OCI-LY1 (cell line): Measurements from ENCODE around the gene WSCD2.

Experiments
- H2AFZ ChIP-seq: fragments of 200-600 bp; sonication (generic), shearing (Covaris generic); 2 replicates; pipeline ENCODE4 v1.6.0; 2014; ENCODE audit warnings: antibody characterized with exemption, mild to moderate bottlenecking, low read length
- H3F3A ChIP-seq: fragments of 200-600 bp; sonication (generic), shearing (Covaris generic); 2 replicates; pipeline ENCODE4 v1.6.0; 2014; ENCODE audit warnings: mild to moderate bottlenecking, antibody characterized with exemption, low read length, moderate library complexity; ENCODE audit not compliant: insufficient read depth
- H3K27ac ChIP-seq: fragments of 200-600 bp; sonication (generic); 2 replicates; pipeline ENCODE4 v1.5.1; 2014; ENCODE audit warnings: low read length, mixed run types, mild to moderate bottlenecking, low read depth; ENCODE audit not compliant: poor library complexity, severe bottlenecking
- H3K27me3 ChIP-seq: fragments of 200-600 bp; sonication (generic); 2 replicates; pipeline ENCODE4 v1.6.0; 2014; ENCODE audit warnings: antibody characterized with exemption, mild to moderate bottlenecking, low read length, moderate library complexity; ENCODE audit not compliant: insufficient read depth
- H3K36me3 ChIP-seq: fragments of 200-600 bp; sonication (generic); 2 replicates; pipeline ENCODE4 v1.6.1; 2014; ENCODE audit warnings: mild to moderate bottlenecking, antibody characterized with exemption, low read length, moderate library complexity, mixed read lengths; ENCODE audit not compliant: insufficient read depth
- H3K4me1 ChIP-seq: fragments of 200-600 bp; sonication (generic); 2 replicates; pipeline ENCODE4 v1.5.1; 2014; ENCODE audit warnings: mild to moderate bottlenecking, low read length, moderate library complexity; ENCODE audit not compliant: insufficient read depth, severe bottlenecking
- H3K4me2 ChIP-seq: fragments of 200-600 bp; sonication (generic), shearing (Covaris generic); 2 replicates; pipeline ENCODE4 v1.6.1; 2014; ENCODE audit warnings: low read length
- H3K4me3 ChIP-seq: fragments of 200-600 bp; sonication (generic); 2 replicates; pipeline ENCODE4 v1.5.1; 2014; ENCODE audit warnings: low read length, low read depth, mild to moderate bottlenecking, mixed read lengths; ENCODE audit not compliant: poor library complexity, severe bottlenecking
- H3K79me2 ChIP-seq: fragments of 200-600 bp; shearing (Covaris generic); 2 replicates; pipeline ENCODE4 v1.6.1; 2016; ENCODE audit warnings: mixed run types, low read length, mixed read lengths; ENCODE audit not compliant: insufficient read depth
- H3K9ac ChIP-seq: fragments of 200-600 bp; sonication (generic), shearing (Covaris generic); 2 replicates; pipeline ENCODE4 v1.6.1; 2014; ENCODE audit warnings: mild to moderate bottlenecking, low read length, mixed read lengths
- H3K9me2 ChIP-seq: fragments of 200-600 bp; sonication (generic), shearing (Covaris generic); 2 replicates; pipeline ENCODE4 v1.6.1; 2014; ENCODE audit warnings: low read depth, mild to moderate bottlenecking, low read length, mixed read lengths
- H3K9me3 ChIP-seq: fragments of 200-600 bp; shearing (Covaris generic); 2 replicates; pipeline ENCODE4 v1.6.1; 2014; ENCODE audit warnings: low read length, mixed read lengths
- H4K20me1 ChIP-seq: fragments of 200-600 bp; sonication (generic), shearing (Covaris generic); 2 replicates; pipeline ENCODE4 v1.6.0; 2016; ENCODE audit warnings: mild to moderate bottlenecking, low read length; ENCODE audit not compliant: insufficient read depth
- CTCF ChIP-seq: fragments of 200-600 bp; sonication (generic), shearing (Covaris generic); IDR thresholded peaks from 2 replicates; pipeline ENCODE4 v1.5.1; 2017; ENCODE audit warnings: mild to moderate bottlenecking, antibody characterized with exemption, low read length, moderate library complexity, mixed read lengths
- EZH2 ChIP-seq: fragments of 200-600 bp; sonication (generic), shearing (Covaris generic); IDR thresholded peaks from 2 replicates; pipeline ENCODE4 v1.8.0; 2017; ENCODE audit warnings: borderline replicate concordance, mixed run types, mild to moderate bottlenecking, antibody characterized with exemption, low read length, moderate library complexity, mixed read lengths

The WSCD2 gene

GRCh38 chr12:108285016-108285415 lies 155.9 kb downstream of the WSCD2 start:
- Histone ChIP-seq H3K36me3 (no peaks in the 10 kb centered on the region), H3K27me3 (no peaks in the 10 kb centered on the region)

GRCh38 chr12:108287227-108287626 lies 158.1 kb downstream of the WSCD2 start:
- Histone ChIP-seq H3K79me2 (no peaks in the 10 kb centered on the region), H3K27me3 (no peaks in the 10 kb centered on the region), H3K27ac (no peak overlapping the region), H3K9ac (no peak overlapping the region), H2AFZ (no peak overlapping the region), H3K36me3 (no peaks in the 10 kb centered on the region), H3F3A (no peaks in the 10 kb centered on the region), H3K4me1 (no peaks in the 10 kb centered on the region), H4K20me1 (no peaks in the 10 kb centered on the region), H3K9me2 (no peaks in the 10 kb centered on the region), H3K4me2 (no peak overlapping the region), H3K4me3 (no peak overlapping the region), H3K9me3 (no peaks in the 10 kb centered on the region)
- no peak for TF ChIP-seq CTCF
- no peak for TF ChIP-seq EZH2

More at GRCh38 chr12:108285016-108285415, 155.9 kb downstream of the WSCD2 start:
- H3K79me2 ChIP-seq, result no peaks in the 10 kb centered on the region
- no peaks in the 10 kb centered on the region for H3K9me3 ChIP-seq
- H3K9me2 ChIP-seq, result no peaks in the 10 kb centered on the region
- no peaks in the 10 kb centered on the region for H3F3A ChIP-seq
- H2AFZ ChIP-seq, result no peak overlapping the region
- H3K4me2 ChIP-seq, result no peak overlapping the region
- H3K4me3 ChIP-seq, result no peak overlapping the region
- H3K27ac ChIP-seq, result no peak overlapping the region
- H3K9ac ChIP-seq, result no peak overlapping the region
- TF ChIP-seq EZH2, result no peak
- no peak for TF ChIP-seq CTCF
- H3K4me1 ChIP-seq, result no peaks in the 10 kb centered on the region
- H4K20me1 ChIP-seq, result no peaks in the 10 kb centered on the region

- Histone ChIP-seq H3K4me2 (no peak overlapping the region), H3K27me3 (no peaks in the 10 kb centered on the region), H3K9me3 (no peaks in the 10 kb centered on the region), H3K79me2 (no peaks in the 10 kb centered on the region), H3K9ac (no peak overlapping the region), H4K20me1 (no peaks in the 10 kb centered on the region), H3K4me3 (no peak overlapping the region), H3K27ac (no peak overlapping the region), H3K36me3 (no peaks in the 10 kb centered on the region), H3K4me1 (no peaks in the 10 kb centered on the region), H3F3A (no peaks in the 10 kb centered on the region), H2AFZ (no peak overlapping the region), H3K9me2 (no peaks in the 10 kb centered on the region)
- no peak for TF ChIP-seq CTCF
- TF ChIP-seq EZH2, result no peak
Observed at GRCh38 chr12:108289350-108290161, 160.5 kb downstream of the WSCD2 start.
